K562 treated with DMSO at 1 percent for 48 hours (cell line): ENCODE data around the gene HES7. TPM values are rescaled to one million over a fixed set of nuclear protein-coding genes. Genes with fewer than 3 reads are reported as not detected.

Experiments
- total RNA-seq: library from RNA; unstranded; fragments of 300-600 nt; gene quantifications from 2 replicates; pipeline ENCODE4 v1.2.3, GENCODE V29; 2022; ENCODE audit warnings: low replicate concordance; ENCODE audit errors: extremely low read depth

The HES7 gene
- not detected in 2 replicates for total RNA-seq

GRCh38 chr17:8123695-8124349 lies at the start of gene HES7:
Gene HES7, minus strand, starts transcription at chr17:8124106. Its CDS starts 22 bp downstream, at chr17:8124084.

GRCh38 chr17:8162233-8162996 lies 38.5 kb upstream of the HES7 start, which contains the start of gene VAMP2:
Gene VAMP2, minus strand, starts transcription at chr17:8162948. Its CDS starts 69 bp downstream, at chr17:8162879.

GRCh38 chr17:8152112-8152775 lies 28.3 kb upstream of the HES7 start, which contains the start of gene PER1:
Gene PER1, minus strand, starts transcription at chr17:8152404. Its CDS starts 1,698 bp downstream, at chr17:8150706.

GRCh38 chr17:8117980-8118768 lies 5.7 kb downstream of the HES7 start, which contains the start of gene ALOXE3:
Gene ALOXE3, minus strand, starts transcription at chr17:8118514. Its CDS starts 524 bp downstream, at chr17:8117990.

GRCh38 chr17:8087075-8087951 lies 36.6 kb downstream of the HES7 start, which contains the start of gene ALOX12B:
Gene ALOX12B, minus strand, starts transcription at chr17:8087716. Its CDS starts 274 bp downstream, at chr17:8087442.

Other genes starting within 250 kb of the HES7 start
- not detected in 2 replicates for gene CHD3, start 235.3 kb downstream of the HES7 start, total RNA-seq
- gene RNF227, start 207.8 kb downstream of the HES7 start, total RNA-seq = not detected in 2 replicates
- not detected in 2 replicates for gene KCNAB3, start 194.2 kb downstream of the HES7 start, total RNA-seq
- gene TRAPPC1, start 192.2 kb downstream of the HES7 start, total RNA-seq = not detected in 2 replicates
- gene CNTROB, start 191.9 kb downstream of the HES7 start, total RNA-seq = not detected in 2 replicates
- gene GUCY2D, start 121.5 kb downstream of the HES7 start, total RNA-seq = not detected in 2 replicates
- gene ALOX15B, start 85.0 kb downstream of the HES7 start, total RNA-seq = not detected in 2 replicates
- gene ALOX12B, start 36.4 kb downstream of the HES7 start, total RNA-seq = not detected in 2 replicates
- not detected in 2 replicates for gene ALOXE3, start 5.6 kb downstream of the HES7 start, total RNA-seq
- not detected in 2 replicates for gene PER1, start 28.3 kb upstream of the HES7 start, total RNA-seq
- not detected in 2 replicates for gene VAMP2, start 38.8 kb upstream of the HES7 start, total RNA-seq
- not detected in 2 replicates for gene TMEM107, start 52.3 kb upstream of the HES7 start, total RNA-seq
- not detected in 2 replicates for gene BORCS6, start 66.1 kb upstream of the HES7 start, total RNA-seq
- not detected in 2 replicates for gene AURKB, start 86.5 kb upstream of the HES7 start, total RNA-seq
- not detected in 2 replicates for gene CTC1, start 124.0 kb upstream of the HES7 start, total RNA-seq
- gene PFAS, start 125.2 kb upstream of the HES7 start, total RNA-seq = not detected in 2 replicates
- gene RANGRF, start 164.6 kb upstream of the HES7 start, total RNA-seq = not detected in 2 replicates
- gene SLC25A35, start 171.3 kb upstream of the HES7 start, total RNA-seq = not detected in 2 replicates
- not detected in 2 replicates for gene ARHGEF15, start 186.1 kb upstream of the HES7 start, total RNA-seq
- not detected in 2 replicates for gene ODF4, start 215.7 kb upstream of the HES7 start, total RNA-seq